ENCODE data around the gene SGPP2. TPM values are rescaled to one million over a fixed set of nuclear protein-coding genes. Genes with fewer than 3 reads are reported as not detected.
A peak's percentile ranks its signal among the peaks of the same experiment; 100 is the strongest.

The SGPP2 gene
- total and polyA plus RNA-seq, 2 experiments from 2014 or later, result 0.08 TPM; not detected in 1

GRCh38 chr2:222468346-222468745 is 44.0 kb downstream of the SGPP2 start:
- H3K9me2 ChIP-seq (ENCODE audit: insufficient read depth), result no peaks in the 10 kb centered on the region
- H3K27ac ChIP-seq (ENCODE audit: low read depth), result no peak overlapping the region
- H3K4me1 Mint-ChIP-seq, result peaks cover 32% of the 10 kb centered on the region
- H3K4me2 ChIP-seq, result no peak overlapping the region
- no peaks in the 10 kb centered on the region for H3K27me3 ChIP-seq (ENCODE audit: insufficient read depth)
- H3K4me3 Mint-ChIP-seq, result no peak overlapping the region
- no peak overlapping the region for H3K4me3 ChIP-seq
- no peaks in the 10 kb centered on the region for H4K20me1 ChIP-seq (replicated peaks; ENCODE audit: insufficient read depth)
- H3K9me3 Mint-ChIP-seq, result no peaks in the 10 kb centered on the region; the same call in 2 of the 3 replicates
- TF ChIP-seq ZNF331 (CRISPR knock-in tag; IDR thresholded peaks at IDR 0.05; ENCODE audit: low read depth), result no peak
- TF ChIP-seq ZNF114 (CRISPR knock-in tag; IDR thresholded peaks at IDR 0.05), result no peak
- no peaks in the 10 kb centered on the region for H3K36me3 ChIP-seq (ENCODE audit: insufficient read depth)
- ATAC-seq (no peak), DNase-seq (ENCODE audit: low spot score) (no peak)
- H2AFZ ChIP-seq, result no peak overlapping the region
- H3K27me3 Mint-ChIP-seq (ENCODE audit: insufficient read depth, low read depth, poor library complexity), result no peaks in the 10 kb centered on the region
- no peaks in the 10 kb centered on the region for H3K36me3 Mint-ChIP-seq (ENCODE audit: low read depth)
- H3K4me1 ChIP-seq (ENCODE audit: insufficient read depth), result peaks cover 15% of the 10 kb centered on the region; the same call in 1 of the 2 replicates
- no peaks in the 10 kb centered on the region for H3K79me2 ChIP-seq (replicated peaks; ENCODE audit: insufficient read depth)
- no peaks in the 10 kb centered on the region for H3F3A ChIP-seq (replicated peaks; ENCODE audit: low read depth)
- no peak overlapping the region for H3K27ac Mint-ChIP-seq

DNA sequence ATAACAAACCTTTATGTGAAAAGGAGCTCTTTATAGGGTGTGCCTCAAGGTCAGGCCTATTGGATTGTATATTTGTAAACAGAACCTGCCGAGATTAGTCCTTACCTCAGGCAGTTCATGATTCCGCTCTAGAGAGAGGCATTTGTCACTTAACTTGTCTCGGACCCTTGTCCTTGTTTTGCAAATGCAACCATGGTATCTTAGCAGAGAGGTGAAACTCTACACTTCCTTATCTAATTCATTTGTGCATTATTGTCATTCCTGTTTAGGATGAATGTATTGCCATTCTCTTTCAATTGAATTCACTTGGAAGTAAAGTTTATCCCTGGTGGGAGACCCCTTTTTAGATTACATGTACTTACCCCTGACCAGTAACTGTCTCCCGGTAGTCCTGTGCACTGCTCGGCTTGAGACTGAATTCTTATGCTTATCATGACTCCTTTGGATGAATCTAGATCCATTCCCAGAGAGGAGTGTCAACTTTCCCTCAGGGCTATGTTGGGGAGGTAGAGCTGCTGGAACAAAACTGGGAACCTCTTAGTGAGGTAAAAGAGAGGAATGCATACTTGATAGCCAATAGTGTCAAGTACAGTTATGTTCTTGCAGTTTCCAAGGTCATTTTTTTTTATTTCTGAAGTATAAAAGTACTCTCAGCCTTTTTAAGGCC is 46.6 kb downstream of the SGPP2 start:
- H3K27ac ChIP-seq (ENCODE audit: low read depth), result peak overlapping the region; percentile 0; the same call in 1 of the 2 replicates
- no peaks in the 10 kb centered on the region for H3K27me3 Mint-ChIP-seq (ENCODE audit: insufficient read depth, low read depth, poor library complexity)
- no peak for TF ChIP-seq EZH2 (IDR thresholded peaks at IDR 0.05; ENCODE audit: low read depth, unreplicated experiment)
- TF ChIP-seq POLR2AphosphoS5 (IDR thresholded peaks at IDR 0.05; ENCODE audit: low read depth), result no peak
- no peak for TF ChIP-seq JUNB (IDR thresholded peaks at IDR 0.05; ENCODE audit: unreplicated experiment)
- TF ChIP-seq, protein P1, sequence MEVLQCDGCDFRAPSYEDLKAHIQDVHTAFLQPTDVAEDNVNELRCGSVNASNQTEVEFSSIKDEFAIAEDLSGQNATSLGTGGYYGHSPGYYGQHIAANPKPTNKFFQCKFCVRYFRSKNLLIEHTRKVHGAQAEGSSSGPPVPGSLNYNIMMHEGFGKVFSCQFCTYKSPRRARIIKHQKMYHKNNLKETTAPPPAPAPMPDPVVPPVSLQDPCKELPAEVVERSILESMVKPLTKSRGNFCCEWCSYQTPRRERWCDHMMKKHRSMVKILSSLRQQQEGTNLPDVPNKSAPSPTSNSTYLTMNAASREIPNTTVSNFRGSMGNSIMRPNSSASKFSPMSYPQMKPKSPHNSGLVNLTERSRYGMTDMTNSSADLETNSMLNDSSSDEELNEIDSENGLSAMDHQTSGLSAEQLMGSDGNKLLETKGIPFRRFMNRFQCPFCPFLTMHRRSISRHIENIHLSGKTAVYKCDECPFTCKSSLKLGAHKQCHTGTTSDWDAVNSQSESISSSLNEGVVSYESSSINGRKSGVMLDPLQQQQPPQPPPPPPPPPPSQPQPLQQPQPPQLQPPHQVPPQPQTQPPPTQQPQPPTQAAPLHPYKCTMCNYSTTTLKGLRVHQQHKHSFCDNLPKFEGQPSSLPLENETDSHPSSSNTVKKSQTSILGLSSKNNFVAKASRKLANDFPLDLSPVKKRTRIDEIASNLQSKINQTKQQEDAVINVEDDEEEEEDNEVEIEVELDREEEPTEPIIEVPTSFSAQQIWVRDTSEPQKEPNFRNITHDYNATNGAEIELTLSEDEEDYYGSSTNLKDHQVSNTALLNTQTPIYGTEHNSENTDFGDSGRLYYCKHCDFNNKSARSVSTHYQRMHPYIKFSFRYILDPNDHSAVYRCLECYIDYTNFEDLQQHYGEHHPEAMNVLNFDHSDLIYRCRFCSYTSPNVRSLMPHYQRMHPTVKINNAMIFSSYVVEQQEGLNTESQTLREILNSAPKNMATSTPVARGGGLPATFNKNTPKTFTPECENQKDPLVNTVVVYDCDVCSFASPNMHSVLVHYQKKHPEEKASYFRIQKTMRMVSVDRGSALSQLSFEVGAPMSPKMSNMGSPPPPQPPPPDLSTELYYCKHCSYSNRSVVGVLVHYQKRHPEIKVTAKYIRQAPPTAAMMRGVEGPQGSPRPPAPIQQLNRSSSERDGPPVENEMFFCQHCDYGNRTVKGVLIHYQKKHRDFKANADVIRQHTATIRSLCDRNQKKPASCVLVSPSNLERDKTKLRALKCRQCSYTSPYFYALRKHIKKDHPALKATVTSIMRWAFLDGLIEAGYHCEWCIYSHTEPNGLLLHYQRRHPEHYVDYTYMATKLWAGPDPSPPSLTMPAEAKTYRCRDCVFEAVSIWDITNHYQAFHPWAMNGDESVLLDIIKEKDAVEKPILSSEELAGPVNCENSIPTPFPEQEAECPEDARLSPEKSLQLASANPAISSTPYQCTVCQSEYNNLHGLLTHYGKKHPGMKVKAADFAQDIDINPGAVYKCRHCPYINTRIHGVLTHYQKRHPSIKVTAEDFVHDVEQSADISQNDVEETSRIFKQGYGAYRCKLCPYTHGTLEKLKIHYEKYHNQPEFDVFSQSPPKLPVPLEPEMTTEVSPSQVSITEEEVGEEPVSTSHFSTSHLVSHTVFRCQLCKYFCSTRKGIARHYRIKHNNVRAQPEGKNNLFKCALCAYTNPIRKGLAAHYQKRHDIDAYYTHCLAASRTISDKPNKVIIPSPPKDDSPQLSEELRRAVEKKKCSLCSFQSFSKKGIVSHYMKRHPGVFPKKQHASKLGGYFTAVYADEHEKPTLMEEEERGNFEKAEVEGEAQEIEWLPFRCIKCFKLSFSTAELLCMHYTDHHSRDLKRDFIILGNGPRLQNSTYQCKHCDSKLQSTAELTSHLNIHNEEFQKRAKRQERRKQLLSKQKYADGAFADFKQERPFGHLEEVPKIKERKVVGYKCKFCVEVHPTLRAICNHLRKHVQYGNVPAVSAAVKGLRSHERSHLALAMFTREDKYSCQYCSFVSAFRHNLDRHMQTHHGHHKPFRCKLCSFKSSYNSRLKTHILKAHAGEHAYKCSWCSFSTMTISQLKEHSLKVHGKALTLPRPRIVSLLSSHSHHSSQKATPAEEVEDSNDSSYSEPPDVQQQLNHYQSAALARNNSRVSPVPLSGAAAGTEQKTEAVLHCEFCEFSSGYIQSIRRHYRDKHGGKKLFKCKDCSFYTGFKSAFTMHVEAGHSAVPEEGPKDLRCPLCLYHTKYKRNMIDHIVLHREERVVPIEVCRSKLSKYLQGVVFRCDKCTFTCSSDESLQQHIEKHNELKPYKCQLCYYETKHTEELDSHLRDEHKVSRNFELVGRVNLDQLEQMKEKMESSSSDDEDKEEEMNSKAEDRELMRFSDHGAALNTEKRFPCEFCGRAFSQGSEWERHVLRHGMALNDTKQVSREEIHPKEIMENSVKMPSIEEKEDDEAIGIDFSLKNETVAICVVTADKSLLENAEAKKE (CRISPR knock-in tag; IDR thresholded peaks at IDR 0.05), result no peak
- no peak for TF ChIP-seq REST (IDR thresholded peaks at IDR 0.05; ENCODE audit: unreplicated experiment)
- no peak for TF ChIP-seq CTCF (conservative IDR thresholded peaks at IDR 0.05; ENCODE audit: low read depth in 2 of 2)
- TF ChIP-seq NANOG (IDR thresholded peaks at IDR 0.05; ENCODE audit: borderline replicate concordance), result 0 out of 2 replicates have a peak, but pooled peaks have one; percentile 30

More for the DNA sequence above, 46.6 kb downstream of the SGPP2 start:
- Mint-ChIP-seq H3K9me3 (no peaks in the 10 kb centered on the region; the same call in 2 of the 3 replicates), H3K4me3 (no peak overlapping the region; the same call in 2 of the 3 replicates), H3K4me1 (peaks cover 32% of the 10 kb centered on the region), H3K36me3 (ENCODE audit: low read depth) (no peaks in the 10 kb centered on the region), H3K27ac (no peak overlapping the region)
- Histone ChIP-seq H3K36me3 (ENCODE audit: insufficient read depth) (no peaks in the 10 kb centered on the region), H3K4me1 (ENCODE audit: insufficient read depth) (peaks cover 15% of the 10 kb centered on the region; the same call in 1 of the 2 replicates), H3F3A (replicated peaks; ENCODE audit: low read depth) (no peaks in the 10 kb centered on the region), H2AFZ (no peak overlapping the region), H4K20me1 (replicated peaks; ENCODE audit: insufficient read depth) (no peaks in the 10 kb centered on the region), H3K4me2 (peak overlapping the region; percentile 8; the same call in 1 of the 2 replicates), H3K4me3 (no peak overlapping the region), H3K27me3 (ENCODE audit: insufficient read depth) (no peaks in the 10 kb centered on the region), H3K79me2 (replicated peaks; ENCODE audit: insufficient read depth) (no peaks in the 10 kb centered on the region), H3K9me2 (ENCODE audit: insufficient read depth) (no peaks in the 10 kb centered on the region)
- DNase-seq (ENCODE audit: low spot score), result peak; percentile 49
- peak; percentile 84 for ATAC-seq
